SHP77 treated with DMSO at 0.1 percent for 48 hours (cell line): ENCODE results near the gene PTPN14.

Experiments
- DNase-seq: peaks from one replicate; lab custom pipeline; 2025; lab: John Stamatoyannopoulos, UW

The PTPN14 gene

DNA sequence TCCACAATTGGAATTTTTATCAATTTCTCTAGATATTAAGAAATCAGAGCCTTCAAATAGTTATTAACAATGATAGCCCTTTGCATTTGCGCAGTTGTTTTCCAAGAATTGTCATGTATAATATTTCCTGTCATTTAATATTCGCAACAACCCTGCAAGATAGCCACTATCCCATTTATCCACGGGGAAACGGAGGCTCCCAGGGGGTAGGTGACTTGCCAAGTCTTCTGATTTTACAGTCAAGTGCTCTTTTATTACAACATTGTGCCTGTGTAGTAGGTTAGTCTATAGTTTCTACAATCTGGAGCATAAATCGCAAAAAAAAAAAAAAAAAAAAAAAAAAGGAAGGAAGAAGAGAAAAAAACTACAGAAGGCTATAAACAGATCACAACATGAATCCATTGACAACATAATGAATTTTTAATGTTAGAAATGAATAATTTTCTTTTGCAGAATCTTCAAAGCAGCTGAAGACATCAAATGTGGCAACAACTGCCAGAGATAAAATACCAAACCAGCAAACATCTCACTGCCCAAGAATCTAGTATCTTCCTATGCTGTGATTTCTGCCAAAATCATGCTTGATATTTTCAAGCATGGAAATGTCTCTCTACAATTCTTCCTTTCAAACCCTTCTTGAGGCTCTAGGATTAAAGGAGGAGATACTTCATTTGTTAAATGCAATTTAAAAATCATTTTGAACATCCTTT is 125.5 kb downstream of the PTPN14 start:
- no peak for DNase-seq

DNA sequence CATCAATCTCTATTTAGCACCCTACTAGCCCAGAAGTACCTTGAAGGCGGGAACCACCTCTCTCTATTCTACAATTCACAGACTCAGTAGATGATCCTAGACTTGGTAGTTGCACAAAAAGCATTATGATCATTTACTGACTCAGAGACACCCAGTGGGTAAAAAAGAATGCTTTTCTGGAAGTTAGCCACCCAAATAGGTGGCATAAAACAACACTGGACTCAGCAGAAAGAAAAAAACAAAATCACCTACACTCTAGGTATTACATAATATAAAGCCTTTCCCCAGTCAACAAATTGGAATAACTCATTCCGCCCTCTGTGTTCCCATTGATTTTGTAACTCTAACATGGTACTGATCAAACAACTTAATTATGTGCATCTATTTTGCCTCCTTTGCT is 126.3 kb downstream of the PTPN14 start:
- no peak for DNase-seq

GRCh38 chr1:214423045-214423444 is 128.4 kb downstream of the PTPN14 start:
- no peak for DNase-seq

GRCh38 chr1:214422137-214422671 is 129.2 kb downstream of the PTPN14 start:
- no peak for DNase-seq

DNA sequence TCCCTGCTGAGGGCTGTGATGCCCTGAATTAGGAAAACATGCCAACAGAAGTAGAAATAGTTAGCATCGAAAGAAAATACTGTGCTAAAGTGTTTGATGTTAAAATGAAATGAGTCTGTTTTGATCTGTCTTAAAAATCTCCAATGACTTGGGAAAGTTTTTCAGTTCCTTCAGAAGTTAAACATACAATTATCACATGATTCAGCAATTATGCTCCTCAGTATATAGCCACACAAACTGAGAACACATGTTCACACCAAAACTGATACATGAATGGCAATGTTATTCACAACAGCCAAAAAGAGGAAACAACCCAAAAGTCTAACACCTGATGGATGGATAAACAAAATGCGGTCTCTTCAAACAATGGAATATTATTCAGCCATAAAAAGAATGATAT is 130.6 kb downstream of the PTPN14 start:
- DNase-seq = no peak

GRCh38 chr1:214420341-214420740 is 131.1 kb downstream of the PTPN14 start:
- DNase-seq = no peak

DNA sequence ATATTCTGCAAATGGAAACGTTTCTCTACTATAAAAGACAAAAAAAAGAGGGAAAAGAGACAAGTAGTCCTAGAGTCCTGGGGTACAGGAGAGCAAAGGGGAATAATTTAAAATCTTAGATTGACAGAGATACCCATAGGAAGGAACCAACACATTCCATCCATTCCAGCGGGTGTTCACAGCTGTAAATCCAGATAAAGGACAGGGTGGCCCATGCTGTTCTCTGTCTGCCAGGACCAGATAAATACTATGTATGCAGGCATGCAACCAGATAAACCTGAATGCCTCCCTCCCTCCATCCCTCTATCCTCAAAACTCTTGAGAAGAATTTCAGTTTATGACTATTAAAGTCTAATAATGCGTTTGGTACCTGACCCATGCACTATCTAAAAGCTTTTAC is 131.8 kb downstream of the PTPN14 start:
- no peak for DNase-seq

DNA sequence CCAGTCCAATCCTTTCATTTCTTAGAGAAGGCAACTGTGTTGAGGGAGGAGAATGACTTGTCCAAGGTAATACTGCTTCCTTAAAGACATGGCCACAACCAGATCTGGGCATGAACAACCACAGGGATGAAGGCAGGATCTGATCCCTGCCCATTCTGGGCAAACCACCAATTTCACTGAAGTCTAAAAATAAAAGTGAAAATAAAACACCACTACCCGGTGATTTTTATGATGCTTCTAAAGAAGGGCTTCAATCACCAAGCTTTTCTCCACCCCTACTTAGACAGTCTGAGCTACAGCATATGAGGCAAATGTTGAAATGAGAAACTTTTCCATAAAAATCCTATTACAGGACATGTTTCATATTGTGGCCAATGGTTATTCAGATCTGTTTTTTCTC is 133.0 kb downstream of the PTPN14 start:
- DNase-seq = no peak

GRCh38 chr1:214417545-214418210 is 133.7 kb downstream of the PTPN14 start:
- DNase-seq = no peak

DNA sequence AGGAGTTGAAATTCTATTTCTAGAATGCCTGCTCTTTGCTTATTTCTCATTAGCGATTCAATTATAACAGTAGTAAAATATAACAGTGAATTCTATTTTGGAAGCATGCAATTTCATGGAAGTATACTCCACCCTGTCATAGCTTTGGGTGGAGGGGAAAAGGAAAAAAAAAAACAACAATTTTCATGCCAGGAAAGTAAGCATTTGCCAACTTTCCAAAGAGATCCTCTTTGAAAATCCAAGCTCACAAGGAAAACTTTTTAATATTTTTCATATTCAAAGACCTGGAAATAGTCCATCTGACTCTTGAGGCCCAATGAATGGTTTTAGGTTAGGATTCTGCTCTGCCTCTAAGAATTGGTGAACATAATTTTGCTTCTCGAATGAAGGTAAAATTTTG is 134.5 kb downstream of the PTPN14 start:
- no peak for DNase-seq

- DNase-seq = no peak
Observed at GRCh38 chr1:214416417-214416816, 135.0 kb downstream of the PTPN14 start.

DNA sequence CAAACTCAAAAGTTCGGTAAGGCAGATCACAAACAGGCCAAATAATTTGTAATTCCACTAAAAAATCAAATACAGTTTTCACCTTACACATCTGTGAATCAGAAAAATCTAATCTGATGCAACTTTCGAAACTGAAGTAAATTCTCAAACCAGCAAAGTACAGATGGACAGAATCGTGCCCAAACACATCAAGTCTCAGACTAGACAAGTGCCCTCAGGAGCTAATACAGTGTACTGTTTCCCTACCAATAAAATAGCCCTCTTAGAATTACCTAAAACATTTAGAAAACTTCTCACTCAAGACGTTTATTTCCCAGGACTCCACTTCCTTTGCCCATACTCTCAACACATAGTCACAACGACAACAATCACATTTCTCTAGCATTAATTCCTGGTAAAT is 136.3 kb downstream of the PTPN14 start:
- DNase-seq = no peak

- DNase-seq = peak; percentile 62
Observed at GRCh38 chr1:214414691-214415090, 136.7 kb downstream of the PTPN14 start.

DNA sequence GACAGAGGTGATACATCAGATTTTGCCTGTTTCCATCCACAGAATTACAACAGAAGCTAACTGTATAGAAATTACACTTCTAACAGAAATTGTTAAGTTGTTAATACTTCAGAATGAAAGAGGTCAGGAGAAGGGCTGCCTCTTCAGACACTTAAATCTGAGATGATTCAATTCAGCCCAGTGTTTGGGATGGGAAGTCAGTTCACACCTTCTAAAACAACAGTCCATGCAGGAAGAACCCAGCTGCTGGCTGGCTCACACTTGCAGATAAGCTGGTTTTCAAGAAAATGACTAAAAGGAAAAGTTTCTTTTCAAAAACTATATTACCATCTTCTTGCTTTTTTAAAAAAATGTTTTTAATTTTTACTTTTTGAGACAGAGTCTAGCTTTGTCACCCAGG is 138.1 kb downstream of the PTPN14 start:
- no peak for DNase-seq

- DNase-seq = no peak
Observed at GRCh38 chr1:214404571-214405213, 146.7 kb downstream of the PTPN14 start.

DNA sequence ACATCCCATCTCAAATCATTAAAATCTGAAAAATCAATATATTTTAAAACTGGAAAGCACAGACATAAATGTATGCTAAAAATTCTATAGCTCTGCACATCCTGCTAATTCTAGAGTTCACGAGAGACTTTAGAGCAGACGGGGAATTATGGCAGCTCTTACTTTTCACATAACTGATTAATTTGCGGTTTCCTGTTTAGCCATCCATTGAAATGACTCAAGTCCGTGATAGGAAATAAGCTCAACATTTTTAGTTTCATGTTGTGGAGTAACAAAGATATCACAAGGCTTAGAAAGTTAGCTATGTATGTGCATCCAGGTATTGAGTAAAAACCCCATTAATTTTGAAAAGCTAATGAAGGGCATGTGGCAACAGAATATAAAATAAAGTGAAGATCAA is 147.2 kb downstream of the PTPN14 start:
- no peak for DNase-seq

DNA sequence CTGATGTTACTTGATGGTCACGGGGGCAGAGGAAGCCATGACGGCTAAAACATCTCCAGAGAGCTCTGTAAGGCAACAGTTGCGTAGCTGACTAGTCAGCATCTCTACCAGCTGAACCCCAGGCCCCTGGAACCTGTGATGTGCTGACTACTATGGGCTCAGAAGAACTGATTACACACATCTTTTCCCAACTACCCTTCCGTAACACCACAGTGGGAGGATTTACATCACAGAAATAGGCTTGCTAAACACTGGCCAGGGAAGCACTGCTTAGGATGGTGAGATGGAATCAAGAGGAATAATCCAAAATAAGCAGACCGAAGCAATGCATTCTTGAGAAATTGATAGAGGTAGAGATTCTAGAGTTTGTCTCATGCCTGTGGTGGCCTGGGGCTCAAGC is 148.0 kb downstream of the PTPN14 start:
- DNase-seq = no peak

- no peak for DNase-seq
Observed at GRCh38 chr1:214402613-214403083, 148.8 kb downstream of the PTPN14 start.

- DNase-seq = no peak
Observed at GRCh38 chr1:214401666-214402065, 149.7 kb downstream of the PTPN14 start.

GRCh38 chr1:214400131-214400530 is 151.3 kb downstream of the PTPN14 start:
- no peak for DNase-seq

GRCh38 chr1:214398490-214398889 is 152.9 kb downstream of the PTPN14 start:
- DNase-seq = no peak

DNA sequence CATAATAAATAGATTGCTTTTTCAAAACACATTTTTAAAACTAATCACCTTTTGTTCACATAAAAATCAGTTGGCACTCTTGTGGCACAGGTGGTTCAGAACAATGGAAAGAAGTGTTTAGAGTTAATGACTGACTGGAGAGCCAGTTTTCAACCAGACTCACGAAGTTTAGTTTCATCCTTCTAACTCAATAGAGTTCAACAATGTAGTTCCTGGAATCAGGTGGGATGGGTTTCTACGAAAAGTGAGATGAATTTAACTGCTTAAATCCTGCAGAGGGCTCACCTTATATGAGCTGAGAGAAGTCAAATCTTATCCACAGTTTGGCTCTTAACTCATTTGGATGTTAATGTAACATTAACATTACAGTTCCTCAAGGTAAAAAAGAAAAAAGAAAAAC is 153.9 kb downstream of the PTPN14 start:
- DNase-seq = no peak

- DNase-seq = no peak
Observed at GRCh38 chr1:214396330-214396729, 155.1 kb downstream of the PTPN14 start.
